DMS53 treated with DMSO at 0.1 percent for 48 hours (cell line): ENCODE measurements around the gene ESPL1.

Experiments used
- DNase-seq: peaks from one replicate; lab custom pipeline; 2025; ENCODE audit not compliant: unreplicated experiment; lab: John Stamatoyannopoulos, UW

Gene ESPL1

GRCh38 chr12:53230108-53230845 lies 37.8 kb upstream of the ESPL1 start:
- DNase-seq = no peak

DNA sequence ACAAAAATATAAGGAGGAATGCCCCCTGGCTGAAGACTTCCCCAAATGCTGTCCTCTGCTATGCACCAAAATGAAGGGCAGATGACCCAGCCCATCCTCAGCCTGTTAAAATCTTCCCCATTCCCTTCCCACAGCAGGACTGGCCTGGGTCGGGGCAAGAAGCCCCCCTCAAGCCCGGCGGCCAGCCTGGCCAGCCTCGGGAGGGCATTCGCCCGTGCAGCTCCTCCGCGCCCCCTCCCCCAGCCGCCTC lies 36.5 kb upstream of the ESPL1 start:
- DNase-seq = no peak

DNA sequence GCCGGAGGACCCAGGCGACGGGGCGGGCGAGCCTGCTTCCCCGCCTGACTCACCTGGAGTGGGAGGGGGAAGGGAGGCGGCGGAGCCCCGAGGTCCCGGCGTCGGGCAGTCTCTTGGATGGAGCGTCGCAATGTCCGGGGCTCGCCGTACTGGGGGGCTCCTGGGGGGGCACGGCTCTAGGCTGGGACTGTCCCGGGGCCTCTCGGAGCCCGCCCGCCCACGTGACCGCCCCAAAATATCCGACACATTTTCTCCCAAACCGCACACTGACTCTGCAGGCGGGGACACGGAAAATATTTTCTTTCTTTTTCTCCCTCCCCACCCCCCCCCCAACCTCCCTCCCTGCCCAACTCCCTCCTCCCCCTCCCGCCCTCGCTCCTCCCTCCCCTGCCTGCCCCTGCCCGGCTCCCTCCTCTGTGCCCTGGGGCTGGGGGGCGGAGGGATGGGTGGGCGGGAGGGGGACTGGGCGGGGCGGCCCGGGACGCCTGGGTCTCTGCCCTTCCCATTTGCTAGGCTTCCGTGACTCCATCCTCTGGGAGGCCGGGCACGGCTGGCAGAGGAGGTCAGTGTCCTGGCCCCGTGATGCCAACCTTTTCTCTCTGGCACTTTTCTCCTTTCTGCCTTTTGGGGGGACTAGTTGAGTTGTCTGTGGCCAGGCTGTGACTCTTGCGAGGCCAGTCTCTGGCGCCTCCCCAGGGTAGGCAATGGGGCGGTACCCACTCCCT lies 36.0 kb upstream of the ESPL1 start, which contains the start of gene RARG:
Gene RARG (minus strand): TSS at position 289 of the 725 bp plus-strand sequence. CDS start 4,664 bp downstream, outside the sequence.
- peak; percentile 71 for DNase-seq

- peak; percentile 71 for DNase-seq
Measured at GRCh38 chr12:53232646-53233461, 35.2 kb upstream of the ESPL1 start.

DNA sequence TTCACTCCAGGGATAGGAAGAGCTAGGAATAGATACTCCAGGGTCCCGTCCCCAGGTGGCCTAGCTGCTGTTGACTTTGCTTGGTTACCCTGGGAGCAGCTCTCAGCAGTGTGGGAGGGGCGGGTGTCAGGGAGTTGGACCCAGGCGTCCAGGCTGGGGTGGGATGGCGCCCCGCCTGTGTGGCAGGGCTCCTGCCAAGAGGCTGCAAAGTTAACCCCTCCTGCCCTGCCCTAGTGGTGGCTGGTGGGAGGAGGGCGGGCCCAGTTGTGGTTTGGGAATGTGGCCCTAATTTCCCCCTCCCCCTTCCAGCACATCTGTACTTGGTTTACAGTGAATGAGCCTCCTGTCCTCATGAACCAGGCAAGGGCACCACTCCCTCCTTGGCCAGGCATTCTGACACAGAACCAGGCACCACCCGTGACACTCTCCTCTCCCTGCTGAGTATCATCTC lies 34.4 kb upstream of the ESPL1 start:
- no peak for DNase-seq

- DNase-seq = no peak
Measured at GRCh38 chr12:53234271-53234914, 33.7 kb upstream of the ESPL1 start.

GRCh38 chr12:53235164-53235563 lies 32.9 kb upstream of the ESPL1 start:
- no peak for DNase-seq

- DNase-seq = no peak
Measured at GRCh38 chr12:53235742-53236442, 32.2 kb upstream of the ESPL1 start.

DNA sequence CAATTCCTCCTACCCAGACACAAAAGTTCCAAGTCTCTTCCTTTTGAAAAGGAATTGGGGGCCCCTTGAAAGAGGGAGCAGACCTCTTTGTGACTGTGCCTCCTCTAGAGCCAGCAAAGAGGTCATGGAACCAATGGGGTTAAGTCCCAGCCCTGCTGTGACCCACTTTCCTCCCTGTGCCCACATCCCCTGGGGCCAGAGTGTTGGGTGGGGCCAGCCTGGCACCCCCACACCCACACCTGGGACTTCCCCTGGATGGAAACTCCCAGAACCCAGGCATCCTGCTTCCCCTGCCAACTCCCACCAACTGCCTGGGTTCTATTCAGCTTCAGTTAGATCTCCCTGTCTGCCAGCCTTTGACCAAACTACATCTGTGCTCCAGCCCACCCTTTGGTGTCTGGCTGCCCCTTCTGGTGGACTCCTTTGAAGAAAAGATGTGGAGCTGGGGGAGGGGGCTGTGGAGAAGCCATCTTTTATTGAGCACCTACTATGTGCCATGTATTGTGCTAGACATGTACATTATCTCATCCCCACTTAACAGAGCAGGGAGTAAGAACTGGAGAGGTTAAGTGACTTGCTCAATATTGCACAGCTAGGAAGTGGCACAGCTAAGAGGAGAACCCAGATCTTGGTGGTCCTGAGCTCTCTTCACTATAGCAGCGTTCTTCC lies 31.5 kb upstream of the ESPL1 start:
- DNase-seq = no peak

GRCh38 chr12:53239643-53240258 lies 28.3 kb upstream of the ESPL1 start:
- DNase-seq = no peak

DNA sequence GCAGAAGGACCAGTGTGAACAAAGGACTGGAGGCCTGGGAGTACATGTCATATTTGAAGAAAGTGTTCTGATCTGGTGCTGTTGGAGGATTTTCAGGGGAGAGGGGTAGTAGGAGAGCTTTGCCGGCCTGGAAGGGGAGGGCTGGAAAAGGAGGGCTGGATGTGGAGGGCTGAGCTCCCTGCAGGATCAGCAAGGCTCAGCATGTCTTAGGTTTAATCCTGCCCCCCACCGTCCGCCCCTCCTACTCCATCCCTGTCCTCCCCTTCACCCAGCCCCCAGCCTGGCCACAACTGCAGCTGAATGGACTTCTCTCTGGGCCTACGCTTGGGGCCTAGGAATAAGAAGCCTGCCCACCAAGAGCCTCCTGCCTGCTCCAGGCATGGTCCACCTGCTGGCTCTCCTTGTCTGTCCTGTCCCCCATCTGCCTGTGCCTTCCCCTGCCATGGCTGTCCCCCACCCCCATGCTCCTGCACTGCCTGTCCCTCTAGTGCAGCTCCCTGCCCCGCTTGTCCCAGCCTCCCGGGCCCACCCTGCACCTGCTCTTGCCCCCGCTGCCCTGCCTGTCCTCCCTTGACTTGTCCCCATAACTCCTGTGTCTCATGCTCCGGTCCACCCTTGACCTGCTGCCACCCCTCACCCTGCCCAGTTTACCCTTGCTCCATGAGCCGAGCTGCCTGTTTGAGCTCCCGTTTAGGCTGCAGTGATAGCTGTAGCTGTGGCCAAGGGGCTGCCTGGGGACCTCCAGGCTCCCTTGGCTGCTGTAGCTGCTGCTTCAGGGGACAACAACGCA lies 26.3 kb upstream of the ESPL1 start:
- DNase-seq = no peak

GRCh38 chr12:53244337-53244736 lies 23.8 kb upstream of the ESPL1 start:
- DNase-seq = no peak

DNA sequence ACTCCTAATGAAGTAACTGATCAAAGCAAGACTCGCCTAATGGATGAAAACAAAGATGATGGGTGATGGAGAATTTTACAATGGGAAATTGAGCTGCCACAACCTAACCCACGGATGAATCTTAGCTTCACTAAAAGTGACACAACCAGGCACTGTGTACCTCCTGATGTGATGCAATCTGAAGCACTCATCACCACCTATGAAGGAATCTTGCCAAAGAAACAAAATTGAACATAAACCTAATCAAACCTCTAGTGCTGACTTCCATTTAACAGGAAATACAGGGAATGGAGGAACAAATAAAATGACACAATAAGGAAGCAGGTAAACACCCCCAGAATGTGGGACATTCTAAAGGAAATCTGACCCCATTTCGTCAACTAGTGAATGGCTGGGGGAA lies 22.8 kb upstream of the ESPL1 start:
- no peak for DNase-seq

DNA sequence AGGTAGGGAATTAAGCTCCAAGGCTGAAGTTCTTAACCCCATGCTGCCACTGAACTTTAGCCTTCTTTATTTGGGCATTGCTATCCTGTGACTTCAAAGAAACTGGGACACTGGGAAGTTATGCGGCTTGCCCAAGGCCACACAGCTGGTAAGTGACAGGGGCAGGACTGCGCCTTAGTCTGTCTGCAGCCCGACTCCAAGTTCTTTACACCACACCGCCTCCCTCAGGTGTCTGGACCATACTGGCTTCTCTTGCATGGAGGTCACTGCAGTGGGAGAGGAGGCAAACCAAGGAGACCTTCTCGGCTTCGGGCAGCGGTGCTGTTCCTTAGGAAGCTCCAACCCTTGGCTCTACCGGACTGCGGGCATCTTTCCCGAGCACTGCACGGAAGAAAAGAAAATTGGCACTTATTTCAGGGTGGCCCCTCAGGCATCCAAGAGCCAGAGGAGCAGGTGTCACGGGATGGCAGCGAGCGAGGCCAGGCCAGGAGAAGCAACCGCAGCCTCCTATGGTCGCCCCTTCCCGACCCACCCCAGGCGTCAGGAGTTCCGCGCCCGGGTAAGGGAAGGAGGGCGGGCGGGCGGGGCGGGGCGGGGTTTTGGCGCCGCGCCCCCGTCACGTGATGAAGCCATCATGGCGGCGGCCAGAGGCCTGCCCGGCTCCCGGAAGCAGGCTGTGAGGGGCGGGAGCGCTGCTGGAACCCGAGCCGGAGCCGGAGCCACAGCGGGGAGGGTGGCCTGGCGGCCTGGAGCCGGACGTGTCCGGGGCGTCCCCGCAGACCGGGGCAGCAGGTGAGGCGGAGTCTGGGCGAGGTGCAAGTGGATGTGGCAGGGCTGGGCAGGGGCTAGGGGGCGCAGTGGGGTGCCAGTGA lies 16.4 kb upstream of the ESPL1 start:
- DNase-seq = peak; percentile 67

DNA sequence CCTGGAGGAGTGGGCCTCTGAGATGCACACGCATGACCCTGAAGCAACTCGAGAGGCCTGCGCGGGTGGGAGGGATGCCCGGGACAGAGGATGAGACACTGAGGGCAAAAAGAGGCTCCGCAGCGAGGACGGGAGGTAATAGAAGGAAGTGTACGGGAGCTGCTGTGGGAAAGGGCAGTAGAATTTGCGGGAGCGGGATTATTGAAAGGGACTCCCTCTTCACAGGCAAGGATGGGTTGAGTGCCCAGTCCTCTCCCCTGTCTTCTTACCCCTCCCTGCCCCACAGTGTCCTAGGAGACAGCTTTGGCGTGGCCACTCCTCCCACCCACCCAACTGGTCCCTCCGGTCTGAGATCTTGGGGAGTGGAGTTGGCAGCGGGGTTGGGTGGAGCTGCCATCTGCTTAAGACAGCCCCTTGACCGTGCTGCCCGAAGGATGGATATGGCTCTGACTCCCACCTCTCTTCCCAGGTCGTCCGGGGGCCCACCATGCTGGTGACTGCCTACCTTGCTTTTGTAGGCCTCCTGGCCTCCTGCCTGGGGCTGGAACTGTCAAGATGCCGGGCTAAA lies 15.7 kb upstream of the ESPL1 start:
- DNase-seq = peak; percentile 17

GRCh38 chr12:53253298-53253697 lies 14.8 kb upstream of the ESPL1 start:
- no peak for DNase-seq

DNA sequence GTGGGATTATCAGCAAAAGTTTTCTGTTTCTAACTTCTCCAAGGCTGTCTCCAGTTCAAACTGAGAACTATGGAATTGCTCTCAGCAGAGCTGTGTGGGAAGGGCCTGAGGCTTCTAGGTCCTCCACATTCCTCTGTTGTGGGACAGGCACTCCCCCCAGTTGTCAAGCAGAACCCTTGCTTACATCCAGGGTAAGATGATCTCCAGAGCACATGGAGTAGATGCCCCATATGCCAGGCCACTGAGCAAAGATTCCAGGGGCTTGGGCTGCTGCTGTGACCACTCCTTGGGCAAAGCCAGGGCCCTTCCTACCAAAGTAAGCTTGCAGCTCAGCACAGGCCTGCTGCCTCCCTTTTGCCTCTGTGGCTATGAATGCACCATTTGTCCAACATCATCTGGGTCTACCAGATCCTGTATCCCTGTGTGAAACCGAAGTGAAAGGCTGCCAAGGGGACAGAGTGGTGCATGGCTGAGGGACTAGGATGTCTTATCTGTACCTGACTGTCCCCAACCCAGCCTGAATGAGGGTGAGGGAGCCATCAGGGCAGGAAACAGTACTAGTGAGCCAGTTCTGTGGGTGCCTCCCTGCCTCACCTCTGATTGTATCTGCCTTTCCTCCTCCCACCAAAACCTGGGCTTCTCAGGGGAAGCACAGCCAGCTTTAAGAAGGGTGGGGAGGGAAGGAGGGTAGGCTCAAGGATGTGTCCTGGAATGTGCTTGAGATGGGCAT lies 13.1 kb upstream of the ESPL1 start:
- no peak for DNase-seq
